Spleen (tissue), 7 donors: ENCODE results near the gene AFAP1L1.

Experiments used
- POLR2A ChIP-seq, 3 donors: fragments of 450-650 bp; IDR thresholded peaks; one replicate each; pipeline ENCODE4 v1.5.1; 2017; ENCODE audit warnings: antibody characterized with exemption in 3 of 3, mild to moderate bottlenecking in 1 of 3
- TF ChIP-seq, protein P1 (sequence below), 11 experiments: fragments of 200-600 bp in 7 of 11; fragments of 450-650 bp in 4 of 11; sonication (generic) in 4 of 11; IDR thresholded peaks in 8 of 11; conservative IDR thresholded peaks in 3 of 11; 1 replicate in 7 of 11; 2 replicates in 4 of 11; pipeline versions ENCODE4 v1.4.0 to v1.8.0; 2016 to 2021; ENCODE audit warnings: antibody characterized with exemption in 11 of 11, inconsistent platforms in 4 of 11, mild to moderate bottlenecking in 1 of 11
- donor health status: DM: no; HTN: no; CAD: no; lungs with moderate emphysema.
- donor health status: DM: no; HTN: no; CAD: no.
- donor health status: DM: no; HTN: no; CAD: no.

GRCh38 chr5:149283626-149284480 lies 12.2 kb downstream of the AFAP1L1 start:
- TF ChIP-seq, protein P1, sequence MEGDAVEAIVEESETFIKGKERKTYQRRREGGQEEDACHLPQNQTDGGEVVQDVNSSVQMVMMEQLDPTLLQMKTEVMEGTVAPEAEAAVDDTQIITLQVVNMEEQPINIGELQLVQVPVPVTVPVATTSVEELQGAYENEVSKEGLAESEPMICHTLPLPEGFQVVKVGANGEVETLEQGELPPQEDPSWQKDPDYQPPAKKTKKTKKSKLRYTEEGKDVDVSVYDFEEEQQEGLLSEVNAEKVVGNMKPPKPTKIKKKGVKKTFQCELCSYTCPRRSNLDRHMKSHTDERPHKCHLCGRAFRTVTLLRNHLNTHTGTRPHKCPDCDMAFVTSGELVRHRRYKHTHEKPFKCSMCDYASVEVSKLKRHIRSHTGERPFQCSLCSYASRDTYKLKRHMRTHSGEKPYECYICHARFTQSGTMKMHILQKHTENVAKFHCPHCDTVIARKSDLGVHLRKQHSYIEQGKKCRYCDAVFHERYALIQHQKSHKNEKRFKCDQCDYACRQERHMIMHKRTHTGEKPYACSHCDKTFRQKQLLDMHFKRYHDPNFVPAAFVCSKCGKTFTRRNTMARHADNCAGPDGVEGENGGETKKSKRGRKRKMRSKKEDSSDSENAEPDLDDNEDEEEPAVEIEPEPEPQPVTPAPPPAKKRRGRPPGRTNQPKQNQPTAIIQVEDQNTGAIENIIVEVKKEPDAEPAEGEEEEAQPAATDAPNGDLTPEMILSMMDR (IDR thresholded peaks at IDR 0.05 in 8 of 11, conservative IDR thresholded peaks at IDR 0.05 in 3 of 11), result no peak
- no peak for TF ChIP-seq POLR2A (IDR thresholded peaks at IDR 0.05)
